ENCODE measurements around the gene ZBTB12. TPM values are rescaled to one million over a fixed set of nuclear protein-coding genes. Genes with fewer than 3 reads are reported as not detected.

The ZBTB12 gene
- polyA plus RNA-seq, 1 donor (not counting 4 experiments of a cell fraction or from before 2014, with no cell fraction given): 0.64 TPM

GRCh38 chr6:31948753-31949413 is 47.0 kb upstream of the ZBTB12 start:
- TF ChIP-seq EZH2 (IDR thresholded peaks at IDR 0.05; ENCODE audit: low read length): no peak
- TF ChIP-seq CTCF (optimal IDR thresholded peaks at IDR 0.05 in 1 of 3, IDR thresholded peaks at IDR 0.05 in 1 of 3, conservative IDR thresholded peaks at IDR 0.05 in 1 of 3; ENCODE audit: extremely low read depth in 1 of 3, insufficient read depth in 2 of 3, low read length in 3 of 3): no peak
- Histone ChIP-seq H3K9me3 (ENCODE audit: control insufficient read depth, low read depth, low read length) (no peaks in the 10 kb centered on the region), H3K27ac (ENCODE audit: control insufficient read depth, insufficient read depth, low read length) (no peak overlapping the region), H3K36me3 (ENCODE audit: control insufficient read depth in 2 of 2, extremely low read depth in 1 of 2, insufficient read depth in 2 of 2, low read length in 2 of 2) (peaks cover 18 to 23% of the 10 kb centered on the region in 2 experiments), H3K9me1 (ENCODE audit: control insufficient read depth, extremely low read depth, insufficient read depth, low read length) (no peaks in the 10 kb centered on the region), H3K4me2 (ENCODE audit: control insufficient read depth, extremely low read depth, insufficient read depth, low read depth, low read length) (no peak overlapping the region), H2AFZ (ENCODE audit: control insufficient read depth, low read length) (no peak overlapping the region), H3K4me3 (ENCODE audit: control insufficient read depth in 2 of 3, extremely low read depth in 1 of 3, insufficient read depth in 2 of 3, low read depth in 1 of 3, low read length in 3 of 3) (no peak overlapping the region), H4K20me1 (ENCODE audit: control insufficient read depth, extremely low read depth, insufficient read depth, low read length) (no peaks in the 10 kb centered on the region), H3K9ac (ENCODE audit: control insufficient read depth, extremely low read depth, insufficient read depth, low read length) (no peak overlapping the region), H3K27me3 (ENCODE audit: control insufficient read depth, extremely low read depth, insufficient read depth, low read length) (no peaks in the 10 kb centered on the region), H3K4me1 (ENCODE audit: control insufficient read depth, extremely low read depth, insufficient read depth, low read length) (peaks cover 21% of the 10 kb centered on the region), H3K79me2 (ENCODE audit: control insufficient read depth, insufficient read depth, low read length) (no peaks in the 10 kb centered on the region)
- no peak for FAIRE-seq
- no peak for DNase-seq (ENCODE audit: low read depth, low spot score)
- dilution Hi-C loops (cut with MboI; ENCODE audit: extremely low pct_ligation_motif_present, low sequenced_read_pairs): no loop called here

- Histone ChIP-seq H3K4me1 (ENCODE audit: control insufficient read depth, extremely low read depth, insufficient read depth, low read length) (peaks cover 21% of the 10 kb centered on the region), H3K9me3 (ENCODE audit: control insufficient read depth, low read depth, low read length) (no peaks in the 10 kb centered on the region), H3K79me2 (ENCODE audit: control insufficient read depth, insufficient read depth, low read length) (no peaks in the 10 kb centered on the region), H3K4me2 (ENCODE audit: control insufficient read depth, extremely low read depth, insufficient read depth, low read depth, low read length) (no peak overlapping the region), H3K9ac (ENCODE audit: control insufficient read depth, extremely low read depth, insufficient read depth, low read length) (no peak overlapping the region), H3K27me3 (ENCODE audit: control insufficient read depth, extremely low read depth, insufficient read depth, low read length) (peaks cover 1% of the 10 kb centered on the region), H3K27ac (ENCODE audit: control insufficient read depth, insufficient read depth, low read length) (no peak overlapping the region), H3K4me3 (ENCODE audit: control insufficient read depth in 2 of 3, extremely low read depth in 1 of 3, insufficient read depth in 2 of 3, low read depth in 1 of 3, low read length in 3 of 3) (no peak overlapping the region), H4K20me1 (ENCODE audit: control insufficient read depth, extremely low read depth, insufficient read depth, low read length) (no peaks in the 10 kb centered on the region), H2AFZ (ENCODE audit: control insufficient read depth, low read length) (no peak overlapping the region), H3K36me3 (ENCODE audit: control insufficient read depth in 2 of 2, extremely low read depth in 1 of 2, insufficient read depth in 2 of 2, low read length in 2 of 2) (peaks cover 13 to 18% of the 10 kb centered on the region in 2 experiments), H3K9me1 (ENCODE audit: control insufficient read depth, extremely low read depth, insufficient read depth, low read length) (no peaks in the 10 kb centered on the region)
- DNase-seq (ENCODE audit: low read depth, low spot score) (no peak), FAIRE-seq (no peak)
- dilution Hi-C loops (cut with MboI; ENCODE audit: extremely low pct_ligation_motif_present, low sequenced_read_pairs): no loop called here
- TF ChIP-seq EZH2 (IDR thresholded peaks at IDR 0.05; ENCODE audit: low read length) (no peak), CTCF (optimal IDR thresholded peaks at IDR 0.05 in 1 of 3, IDR thresholded peaks at IDR 0.05 in 1 of 3, conservative IDR thresholded peaks at IDR 0.05 in 1 of 3; ENCODE audit: extremely low read depth in 1 of 3, insufficient read depth in 2 of 3, low read length in 3 of 3) (no peak)
Observed at GRCh38 chr6:31948306-31948705, 46.4 kb upstream of the ZBTB12 start.

All from keratinocyte (primary cell).